Measurements from ENCODE around the gene LHB.

GRCh38 chr19:49059053-49059452 lies 42.2 kb upstream of the LHB start:
- TF ChIP-seq CTCF (IDR thresholded peaks at IDR 0.05; ENCODE audit: extremely low read depth in 1 of 2, insufficient read depth in 1 of 2, low read depth in 1 of 2, low read length in 2 of 2), result no peak
- TF ChIP-seq POLR2A (IDR thresholded peaks at IDR 0.05; ENCODE audit: low read depth, low read length), result no peak
- TF ChIP-seq FOS (IDR thresholded peaks at IDR 0.05; ENCODE audit: borderline replicate concordance, insufficient read depth, low read length), result no peak
- no peak for TF ChIP-seq POLR2AphosphoS5 (IDR thresholded peaks at IDR 0.05; ENCODE audit: insufficient read depth, low read depth, low read length)
- TF ChIP-seq MAX (IDR thresholded peaks at IDR 0.05; ENCODE audit: insufficient read depth, insufficient read length), result no peak
- no peak for TF ChIP-seq EZH2 (IDR thresholded peaks at IDR 0.05; ENCODE audit: borderline replicate concordance, low read depth, low read length, severe bottlenecking)
- TF ChIP-seq MYC (IDR thresholded peaks at IDR 0.05; ENCODE audit: low read depth, low read length), result no peak
- no peak for TF ChIP-seq GATA2 (IDR thresholded peaks at IDR 0.05; ENCODE audit: insufficient read depth, insufficient read length, low read depth, low read length)
